ENCODE measurements around the gene OBI1. TPM values are rescaled to one million over a fixed set of nuclear protein-coding genes. Genes with fewer than 3 reads are reported as not detected.

The OBI1 gene
- total RNA-seq, 1 experiment from 2014 or later: 30.5 TPM

GRCh38 chr13:78602561-78603239 is 56.3 kb downstream of the OBI1 start:
- H3K27me3 ChIP-seq (ENCODE audit: control insufficient read depth, insufficient read depth, low read length): peaks cover 97% of the 10 kb centered on the region
- H3K36me3 ChIP-seq (replicated peaks; ENCODE audit: control insufficient read depth, insufficient read depth, low read length): no peaks in the 10 kb centered on the region
- peak; percentile 74 for DNase-seq
- peak overlapping the region; percentile 39 for H3K4me3 ChIP-seq (ENCODE audit: insufficient read depth, low read depth, low read length)

- H3K36me3 ChIP-seq (replicated peaks; ENCODE audit: control insufficient read depth, insufficient read depth, low read length): no peaks in the 10 kb centered on the region
- DNase-seq: peak; percentile 68
- peak overlapping the region; percentile 23 for H3K4me3 ChIP-seq (ENCODE audit: insufficient read depth, low read depth, low read length)
- peaks cover 97% of the 10 kb centered on the region for H3K27me3 ChIP-seq (ENCODE audit: control insufficient read depth, insufficient read depth, low read length)
Observed at GRCh38 chr13:78601874-78602560, 56.9 kb downstream of the OBI1 start.

- Histone ChIP-seq H3K4me3 (ENCODE audit: insufficient read depth, low read depth, low read length) (peak overlapping the region; percentile 23), H3K27me3 (ENCODE audit: control insufficient read depth, insufficient read depth, low read length) (peaks cover 97% of the 10 kb centered on the region), H3K36me3 (replicated peaks; ENCODE audit: control insufficient read depth, insufficient read depth, low read length) (no peaks in the 10 kb centered on the region)
- DNase-seq: peak; percentile 66
Observed at GRCh38 chr13:78601124-78601873, 57.7 kb downstream of the OBI1 start.

- Histone ChIP-seq H3K27me3 (ENCODE audit: control insufficient read depth, insufficient read depth, low read length) (peaks cover 97% of the 10 kb centered on the region), H3K36me3 (replicated peaks; ENCODE audit: control insufficient read depth, insufficient read depth, low read length) (no peaks in the 10 kb centered on the region), H3K4me3 (ENCODE audit: insufficient read depth, low read depth, low read length) (no peak overlapping the region)
- DNase-seq: peak; percentile 46
Observed at GRCh38 chr13:78600280-78600883, 58.6 kb downstream of the OBI1 start.

- Histone ChIP-seq H3K27me3 (ENCODE audit: control insufficient read depth, insufficient read depth, low read length) (peaks cover 97% of the 10 kb centered on the region), H3K36me3 (replicated peaks; ENCODE audit: control insufficient read depth, insufficient read depth, low read length) (no peaks in the 10 kb centered on the region), H3K4me3 (ENCODE audit: insufficient read depth, low read depth, low read length) (no peak overlapping the region)
- no peak for DNase-seq
Observed at GRCh38 chr13:78599645-78600279, 59.2 kb downstream of the OBI1 start.

- Histone ChIP-seq H3K4me3 (ENCODE audit: insufficient read depth, low read depth, low read length) (no peak overlapping the region), H3K36me3 (replicated peaks; ENCODE audit: control insufficient read depth, insufficient read depth, low read length) (no peaks in the 10 kb centered on the region), H3K27me3 (ENCODE audit: control insufficient read depth, insufficient read depth, low read length) (peaks cover 97% of the 10 kb centered on the region)
- DNase-seq: no peak
Observed at GRCh38 chr13:78598966-78599644, 59.9 kb downstream of the OBI1 start.

GRCh38 chr13:78598116-78598781 is 60.7 kb downstream of the OBI1 start:
- DNase-seq: no peak
- Histone ChIP-seq H3K4me3 (ENCODE audit: insufficient read depth, low read depth, low read length) (no peak overlapping the region), H3K27me3 (ENCODE audit: control insufficient read depth, insufficient read depth, low read length) (peaks cover 97% of the 10 kb centered on the region), H3K36me3 (replicated peaks; ENCODE audit: control insufficient read depth, insufficient read depth, low read length) (no peaks in the 10 kb centered on the region)

- DNase-seq: peak; percentile 20
- no peak overlapping the region for H3K4me3 ChIP-seq (ENCODE audit: insufficient read depth, low read depth, low read length)
- peaks cover 97% of the 10 kb centered on the region for H3K27me3 ChIP-seq (ENCODE audit: control insufficient read depth, insufficient read depth, low read length)
- no peaks in the 10 kb centered on the region for H3K36me3 ChIP-seq (replicated peaks; ENCODE audit: control insufficient read depth, insufficient read depth, low read length)
Observed at GRCh38 chr13:78597602-78597932, 61.4 kb downstream of the OBI1 start.

- Histone ChIP-seq H3K4me3 (ENCODE audit: insufficient read depth, low read depth, low read length) (no peak overlapping the region; the same call in 1 of the 2 replicates), H3K27me3 (ENCODE audit: control insufficient read depth, insufficient read depth, low read length) (peaks cover 98% of the 10 kb centered on the region), H3K36me3 (replicated peaks; ENCODE audit: control insufficient read depth, insufficient read depth, low read length) (no peaks in the 10 kb centered on the region)
- DNase-seq: peak; percentile 75
Observed at GRCh38 chr13:78596736-78597601, 62.0 kb downstream of the OBI1 start.

- peak; percentile 83 for DNase-seq
- Histone ChIP-seq H3K4me3 (ENCODE audit: insufficient read depth, low read depth, low read length) (peak overlapping the region; percentile 45), H3K27me3 (ENCODE audit: control insufficient read depth, insufficient read depth, low read length) (peaks cover 100% of the 10 kb centered on the region), H3K36me3 (replicated peaks; ENCODE audit: control insufficient read depth, insufficient read depth, low read length) (no peaks in the 10 kb centered on the region)
Observed at GRCh38 chr13:78596399-78596735, 62.6 kb downstream of the OBI1 start.

- H3K27me3 ChIP-seq (ENCODE audit: control insufficient read depth, insufficient read depth, low read length): peaks cover 100% of the 10 kb centered on the region
- DNase-seq: peak; percentile 92
- H3K36me3 ChIP-seq (replicated peaks; ENCODE audit: control insufficient read depth, insufficient read depth, low read length): no peaks in the 10 kb centered on the region
- peak overlapping the region; percentile 45 for H3K4me3 ChIP-seq (ENCODE audit: insufficient read depth, low read depth, low read length)
Observed at GRCh38 chr13:78595495-78596398, 63.2 kb downstream of the OBI1 start.

GRCh38 chr13:78594456-78594975 is 64.4 kb downstream of the OBI1 start:
- no peak overlapping the region for H3K4me3 ChIP-seq (ENCODE audit: insufficient read depth, low read depth, low read length)

More at GRCh38 chr13:78594456-78594975, 64.4 kb downstream of the OBI1 start:
- no peak for DNase-seq
- H3K36me3 ChIP-seq (replicated peaks; ENCODE audit: control insufficient read depth, insufficient read depth, low read length): no peaks in the 10 kb centered on the region
- H3K27me3 ChIP-seq (ENCODE audit: control insufficient read depth, insufficient read depth, low read length): peaks cover 98% of the 10 kb centered on the region
